Endothelial cell of umbilical vein (primary cell): ENCODE measurements around the gene AREG. TPM values are rescaled to one million over a fixed set of nuclear protein-coding genes. Genes with fewer than 3 reads are reported as not detected.

Experiments used
- BruUV-seq: library from RNA; stranded (reverse); fragments of 400-500 nt; replicated peaks from 2 replicates; lab custom pipeline; 2021; lab: Mats Ljungman, UMichigan
- CTCF ChIA-PET: fragments of 300-600, 350-600 bp; sonication (Branson Sonifier 250); formaldehyde crosslinking; loops from one replicate; lab custom pipeline; 2021; ENCODE audit warnings: antibody characterized with exemption, inconsistent platforms; lab: Charles Lee
- POLR2A ChIA-PET: fragments of 300-600, 350-600 bp; sonication (Branson Sonifier 250); formaldehyde crosslinking; loops from one replicate; lab custom pipeline; 2021; ENCODE audit warnings: antibody characterized with exemption, inconsistent platforms; lab: Charles Lee
- DNase-seq: peaks from one replicate; pipeline ENCODE4 v3.0.0-alpha.2; 2011; ENCODE audit warnings: low read depth, low spot score
- FAIRE-seq: peaks from 2 replicates; lab custom pipeline; 2011; peaks lifted over from hg19 to GRCh38; lab: Jason Lieb, UNC
- H2AFZ ChIP-seq: 2 replicates; pipeline ENCODE4 v1.6.0; 2012; ENCODE audit warnings: low read depth, low read length, control low read depth, inconsistent platforms
- H3K27ac ChIP-seq: 2 replicates; pipeline ENCODE4 v1.5.1; 2011; ENCODE audit warnings: low read depth, mild to moderate bottlenecking, control low read depth, low read length, moderate library complexity; ENCODE audit not compliant: insufficient read depth
- H3K27me3 ChIP-seq, 2 experiments: 2 replicates each; pipeline versions ENCODE4 v1.6.0 to v1.6.1; 2011; ENCODE audit warnings: low read length in 2 of 2, mixed read lengths in 1 of 2; ENCODE audit not compliant: control insufficient read depth in 2 of 2, insufficient read depth in 2 of 2
- H3K36me3 ChIP-seq, 2 experiments: 2 replicates in 1 of 2; 3 replicates in 1 of 2; pipeline ENCODE4 v1.5.1; 2011; ENCODE audit warnings: low read length in 2 of 2, mild to moderate bottlenecking in 1 of 2, moderate library complexity in 1 of 2; ENCODE audit not compliant: control insufficient read depth in 2 of 2, insufficient read depth in 2 of 2; ENCODE audit errors: extremely low read depth in 1 of 2
- H3K4me1 ChIP-seq: 3 replicates; pipeline ENCODE4 v1.5.1; 2011; ENCODE audit warnings: mild to moderate bottlenecking, low read length; ENCODE audit not compliant: control insufficient read depth, insufficient read depth; ENCODE audit errors: extremely low read depth
- H3K4me2 ChIP-seq: 2 replicates; pipeline ENCODE4 v1.6.1; 2011; ENCODE audit warnings: low read length, control low read depth, mixed read lengths; ENCODE audit not compliant: insufficient read depth
- H3K4me3 ChIP-seq, 3 experiments: fragments of 200-600 bp in 1 of 3; sonication (generic), shearing (Covaris generic) in 1 of 3; replicated peaks in 1 of 3; 2 replicates each; pipeline ENCODE4 v1.5.1; 2011 to 2016; ENCODE audit warnings: control low read depth in 3 of 3, low read length in 3 of 3, mild to moderate bottlenecking in 2 of 3, inconsistent platforms in 1 of 3, low read depth in 1 of 3, moderate library complexity in 1 of 3; ENCODE audit not compliant: insufficient read depth in 1 of 3
- H3K79me2 ChIP-seq: 2 replicates; pipeline ENCODE4 v1.6.0; 2012; ENCODE audit warnings: low read length, inconsistent platforms; ENCODE audit not compliant: control insufficient read depth, insufficient read depth
- H3K9ac ChIP-seq: replicated peaks from 2 replicates; pipeline ENCODE3; 2011; ENCODE audit warnings: low read length, control low read depth; ENCODE audit not compliant: insufficient read depth; ENCODE audit errors: extremely low read depth
- H3K9me1 ChIP-seq: replicated peaks from 3 replicates; pipeline ENCODE4 v1.6.0; 2011; ENCODE audit warnings: mild to moderate bottlenecking, low read length; ENCODE audit not compliant: control insufficient read depth, insufficient read depth; ENCODE audit errors: extremely low read depth
- H3K9me3 ChIP-seq: replicated peaks from 2 replicates; pipeline ENCODE4 v1.5.1; 2012; ENCODE audit warnings: low read length, inconsistent platforms; ENCODE audit not compliant: control insufficient read depth, insufficient read depth
- H4K20me1 ChIP-seq: replicated peaks from 2 replicates; pipeline ENCODE3; 2011; ENCODE audit warnings: mild to moderate bottlenecking, low read length; ENCODE audit not compliant: control insufficient read depth, insufficient read depth; ENCODE audit errors: extremely low read depth
- CTCF ChIP-seq, 2 donors: IDR thresholded peaks; 1 replicate in 1 of 2; 2 replicates in 1 of 2; pipeline ENCODE4 v1.5.1; 2011; ENCODE audit warnings: low read length in 2 of 2, mild to moderate bottlenecking in 2 of 2, moderate library complexity in 2 of 2, control low read depth in 1 of 2, inconsistent platforms in 1 of 2, low read depth in 1 of 2; ENCODE audit not compliant: insufficient read depth in 1 of 2; ENCODE audit errors: extremely low read depth in 1 of 2
- EZH2 ChIP-seq: IDR thresholded peaks from 2 replicates; pipeline ENCODE4 v1.6.1; 2012; ENCODE audit warnings: borderline replicate concordance, low read depth, mild to moderate bottlenecking, moderate library complexity, low read length, inconsistent platforms; ENCODE audit not compliant: severe bottlenecking
- FOS ChIP-seq: IDR thresholded peaks from 2 replicates; pipeline ENCODE4 v1.6.1; 2011; ENCODE audit warnings: mild to moderate bottlenecking, low read length, moderate library complexity, borderline replicate concordance; ENCODE audit not compliant: insufficient read depth
- GATA2 ChIP-seq: IDR thresholded peaks from 2 replicates; pipeline ENCODE4 v1.7.0; 2011; ENCODE audit warnings: low read depth, mild to moderate bottlenecking, moderate library complexity, mixed read lengths, low read length; ENCODE audit not compliant: insufficient read length, insufficient read depth
- JUN ChIP-seq: IDR thresholded peaks from 2 replicates; pipeline ENCODE4 v1.6.1; 2011; ENCODE audit warnings: borderline replicate concordance, low read depth; ENCODE audit not compliant: insufficient read length, insufficient read depth
- MAX ChIP-seq: IDR thresholded peaks from 2 replicates; pipeline ENCODE4 v1.6.1; 2011; ENCODE audit not compliant: insufficient read depth, insufficient read length
- MYC ChIP-seq: IDR thresholded peaks from one replicate; pipeline ENCODE4 v1.6.1; 2011; ENCODE audit warnings: mild to moderate bottlenecking, low read depth, low read length
- POLR2A ChIP-seq: IDR thresholded peaks from 2 replicates; pipeline ENCODE4 v1.6.1; 2012; ENCODE audit warnings: low read depth, mild to moderate bottlenecking, control low read depth, low read length
- POLR2AphosphoS5 ChIP-seq: IDR thresholded peaks from 2 replicates; pipeline ENCODE4 v1.6.1; 2012; ENCODE audit warnings: low read depth, mild to moderate bottlenecking, control low read depth, low read length, moderate library complexity; ENCODE audit not compliant: insufficient read depth
- dilution Hi-C: fragments of 300-500 bp; cut with MboI; formaldehyde crosslinking; loops from one replicate; pipeline ENCODE4 v1.15.0; 2019; ENCODE audit warnings: low sequenced_read_pairs; ENCODE audit not compliant: extremely low pct_ligation_motif_present
- intact Hi-C: fragments of 100-400 bp; cut with micrococcal nuclease; formaldehyde crosslinking; loops from one replicate; pipeline ENCODE4 v1.10.0; 2022
- polyA plus RNA-seq, 4 experiments: library from polyadenylated mRNA; depleted of rRNA in 3 of 4; stranded (reverse) in 3 of 4; unstranded in 1 of 4; fragments of >200 nt; gene quantifications; 2 replicates each; pipeline versions ENCODE4 v1.2.1 to v1.2.3, GENCODE V29; 2011 to 2012; ENCODE audit warnings: missing spikeins in 1 of 4
- total RNA-seq: library from RNA; stranded (reverse); gene quantifications from 2 replicates; pipeline ENCODE4 v1.2.3, GENCODE V29; 2021

Gene AREG
- total and polyA plus RNA-seq, 2 donors (not counting 3 experiments of a cell fraction or from before 2014, with no cell fraction given): 0.17 to 0.55 TPM

GRCh38 chr4:74407891-74408290, 37.0 kb upstream of the AREG start:
- H2AFZ ChIP-seq: no peak overlapping the region
- no peak for DNase-seq
- H3K9me3 ChIP-seq: no peaks in the 10 kb centered on the region
- no peaks in the 10 kb centered on the region for H4K20me1 ChIP-seq
- H3K4me1 ChIP-seq: no peaks in the 10 kb centered on the region
- H3K36me3 ChIP-seq: no peaks in the 10 kb centered on the region
- H3K4me3 ChIP-seq: no peak overlapping the region
- no peaks in the 10 kb centered on the region for H3K79me2 ChIP-seq
- H3K9me1 ChIP-seq: no peaks in the 10 kb centered on the region
- no peak overlapping the region for H3K9ac ChIP-seq
- no peaks in the 10 kb centered on the region for H3K27me3 ChIP-seq
- intact Hi-C loops (no loop called here), dilution Hi-C loops (no loop called here)
- H3K4me2 ChIP-seq: no peak overlapping the region
- no peak for FAIRE-seq
- ChIA-PET CTCF (interaction anchor here (1.0 to 1.1 kb wide), 2 partner anchors 8 to 124 kb away, joined by 3 read pairs; no protein-coding TSS in a partner anchor), POLR2A (no interaction called here)
- BruUV-seq: no TSS peak
- no peak overlapping the region for H3K27ac ChIP-seq
- no peak for TF ChIP-seq MAX
- TF ChIP-seq FOS: no peak
- TF ChIP-seq EZH2: no peak
- TF ChIP-seq POLR2AphosphoS5: no peak
- no peak for TF ChIP-seq GATA2
- no peak for TF ChIP-seq POLR2A
- no peak for TF ChIP-seq CTCF (IDR thresholded peaks at IDR 0.05; ENCODE audit: extremely low read depth in 1 of 2, insufficient read depth in 1 of 2, low read depth in 1 of 2, low read length in 2 of 2)
- no peak for TF ChIP-seq JUN
- TF ChIP-seq MYC: no peak
